Measurements from ENCODE around the gene ROBO1. TPM values are rescaled to one million over a fixed set of nuclear protein-coding genes. Genes with fewer than 3 reads are reported as not detected.

Gene ROBO1
- total and polyA plus RNA-seq, 2 donors (not counting 3 experiments of a cell fraction or from before 2014, with no cell fraction given), result 5.9 to 14.2 TPM

DNA sequence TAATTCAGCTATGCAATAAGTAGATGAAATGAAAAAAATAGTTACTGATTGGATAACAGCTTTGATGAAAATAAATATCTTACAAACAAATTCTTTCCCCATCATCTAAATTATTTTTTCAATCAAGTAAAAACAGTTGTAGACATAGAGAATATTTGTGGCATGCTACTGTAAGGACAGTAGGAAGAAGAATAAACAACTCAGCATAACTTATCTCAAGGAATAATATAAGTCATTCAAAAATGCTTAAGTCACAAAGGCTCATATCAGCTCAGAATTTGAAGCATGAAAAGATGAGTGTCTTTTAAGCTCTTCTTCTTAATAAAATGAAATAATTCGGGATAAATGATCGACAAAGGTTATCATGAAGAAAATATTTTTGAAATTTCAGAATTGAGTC lies 1029.0 kb downstream of the ROBO1 start:
- Histone ChIP-seq H3K4me1 (ENCODE audit: control insufficient read depth, extremely low read depth, insufficient read depth, low read length) (peaks cover 15% of the 10 kb centered on the region), H3K9me1 (replicated peaks; ENCODE audit: control insufficient read depth, extremely low read depth, insufficient read depth, low read length) (no peaks in the 10 kb centered on the region), H3K9ac (replicated peaks; ENCODE audit: extremely low read depth, insufficient read depth, low read length) (no peak overlapping the region), H3K4me3 (replicated peaks in 1 of 3; ENCODE audit: insufficient read depth in 1 of 3, low read depth in 1 of 3, low read length in 3 of 3) (no peak overlapping the region), H3K4me2 (ENCODE audit: insufficient read depth, low read length) (no peak overlapping the region), H3K9me3 (replicated peaks; ENCODE audit: control insufficient read depth, insufficient read depth, low read length) (no peaks in the 10 kb centered on the region), H4K20me1 (replicated peaks; ENCODE audit: control insufficient read depth, extremely low read depth, insufficient read depth, low read length) (no peaks in the 10 kb centered on the region), H3K79me2 (ENCODE audit: control insufficient read depth, insufficient read depth, low read length) (no peaks in the 10 kb centered on the region), H2AFZ (ENCODE audit: low read depth, low read length) (no peak overlapping the region), H3K27ac (ENCODE audit: insufficient read depth, low read depth, low read length) (no peak overlapping the region), H3K27me3 (ENCODE audit: control insufficient read depth in 2 of 2, insufficient read depth in 2 of 2, low read length in 2 of 2) (no peaks in the 10 kb centered on the region), H3K36me3 (ENCODE audit: control insufficient read depth in 2 of 2, extremely low read depth in 1 of 2, insufficient read depth in 2 of 2, low read length in 2 of 2) (no peaks in the 10 kb centered on the region)
- intact Hi-C loops (cut with micrococcal nuclease), result no loop called here
- no TSS peak for BruUV-seq (replicated peaks)
- DNase-seq (ENCODE audit: low read depth, low spot score) (no peak), FAIRE-seq (no peak)
- TF ChIP-seq MYC (IDR thresholded peaks at IDR 0.05; ENCODE audit: low read depth, low read length), result no peak
- no peak for TF ChIP-seq EZH2 (IDR thresholded peaks at IDR 0.05; ENCODE audit: borderline replicate concordance, low read depth, low read length, severe bottlenecking)
- no peak for TF ChIP-seq POLR2AphosphoS5 (IDR thresholded peaks at IDR 0.05; ENCODE audit: insufficient read depth, low read depth, low read length)
- TF ChIP-seq FOS (IDR thresholded peaks at IDR 0.05; ENCODE audit: borderline replicate concordance, insufficient read depth, low read length), result no peak
- TF ChIP-seq, protein P1, sequence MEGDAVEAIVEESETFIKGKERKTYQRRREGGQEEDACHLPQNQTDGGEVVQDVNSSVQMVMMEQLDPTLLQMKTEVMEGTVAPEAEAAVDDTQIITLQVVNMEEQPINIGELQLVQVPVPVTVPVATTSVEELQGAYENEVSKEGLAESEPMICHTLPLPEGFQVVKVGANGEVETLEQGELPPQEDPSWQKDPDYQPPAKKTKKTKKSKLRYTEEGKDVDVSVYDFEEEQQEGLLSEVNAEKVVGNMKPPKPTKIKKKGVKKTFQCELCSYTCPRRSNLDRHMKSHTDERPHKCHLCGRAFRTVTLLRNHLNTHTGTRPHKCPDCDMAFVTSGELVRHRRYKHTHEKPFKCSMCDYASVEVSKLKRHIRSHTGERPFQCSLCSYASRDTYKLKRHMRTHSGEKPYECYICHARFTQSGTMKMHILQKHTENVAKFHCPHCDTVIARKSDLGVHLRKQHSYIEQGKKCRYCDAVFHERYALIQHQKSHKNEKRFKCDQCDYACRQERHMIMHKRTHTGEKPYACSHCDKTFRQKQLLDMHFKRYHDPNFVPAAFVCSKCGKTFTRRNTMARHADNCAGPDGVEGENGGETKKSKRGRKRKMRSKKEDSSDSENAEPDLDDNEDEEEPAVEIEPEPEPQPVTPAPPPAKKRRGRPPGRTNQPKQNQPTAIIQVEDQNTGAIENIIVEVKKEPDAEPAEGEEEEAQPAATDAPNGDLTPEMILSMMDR (IDR thresholded peaks at IDR 0.05; ENCODE audit: extremely low read depth in 1 of 2, insufficient read depth in 1 of 2, low read depth in 1 of 2, low read length in 2 of 2), result no peak
- TF ChIP-seq POLR2A (IDR thresholded peaks at IDR 0.05; ENCODE audit: low read depth, low read length), result no peak
- CTCF ChIA-PET, result interaction anchor here (1.4 to 1.6 kb wide), 2 partner anchors 9 to 16 kb away, joined by 4 read pairs; no protein-coding TSS in a partner anchor
- POLR2A ChIA-PET, result no interaction called here
- dilution Hi-C loops (cut with MboI; ENCODE audit: extremely low pct_ligation_motif_present, low sequenced_read_pairs), result no loop called here

DNA sequence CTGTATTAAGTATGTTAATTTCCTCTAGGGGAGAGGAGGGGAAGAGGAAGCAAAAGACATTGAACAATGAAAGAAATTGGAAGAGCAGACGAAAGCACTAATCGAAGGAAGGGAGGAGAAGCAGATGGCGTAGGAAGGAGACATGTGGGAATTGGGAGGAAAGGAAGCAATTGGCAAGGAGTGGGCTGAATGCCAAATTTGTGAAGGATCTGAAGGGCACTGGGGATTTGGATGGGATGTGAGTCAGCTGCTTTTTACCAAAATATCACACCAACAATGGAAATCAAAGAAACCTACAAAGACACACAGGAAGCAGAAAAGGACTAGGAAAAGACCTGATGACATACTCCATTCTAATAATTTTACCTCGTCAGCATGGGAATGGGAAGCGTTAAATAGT lies 1029.8 kb downstream of the ROBO1 start:
- no TSS peak for BruUV-seq (replicated peaks)
- TF ChIP-seq EZH2 (IDR thresholded peaks at IDR 0.05; ENCODE audit: borderline replicate concordance, low read depth, low read length, severe bottlenecking) (no peak), JUN (IDR thresholded peaks at IDR 0.05; ENCODE audit: borderline replicate concordance, insufficient read depth, insufficient read length, low read depth) (peak; percentile 39), POLR2A (IDR thresholded peaks at IDR 0.05; ENCODE audit: low read depth, low read length) (no peak), MYC (IDR thresholded peaks at IDR 0.05; ENCODE audit: low read depth, low read length) (no peak), FOS (IDR thresholded peaks at IDR 0.05; ENCODE audit: borderline replicate concordance, insufficient read depth, low read length) (peak; percentile 23), GATA2 (IDR thresholded peaks at IDR 0.05; ENCODE audit: insufficient read depth, insufficient read length, low read depth, low read length) (no peak), POLR2AphosphoS5 (IDR thresholded peaks at IDR 0.05; ENCODE audit: insufficient read depth, low read depth, low read length) (no peak)
- TF ChIP-seq, protein P2, sequence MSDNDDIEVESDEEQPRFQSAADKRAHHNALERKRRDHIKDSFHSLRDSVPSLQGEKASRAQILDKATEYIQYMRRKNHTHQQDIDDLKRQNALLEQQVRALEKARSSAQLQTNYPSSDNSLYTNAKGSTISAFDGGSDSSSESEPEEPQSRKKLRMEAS (IDR thresholded peaks at IDR 0.05; ENCODE audit: insufficient read depth, insufficient read length), result no peak
- TF ChIP-seq, protein P1 (IDR thresholded peaks at IDR 0.05; ENCODE audit: extremely low read depth in 1 of 2, insufficient read depth in 1 of 2, low read depth in 1 of 2, low read length in 2 of 2), result no peak
- Histone ChIP-seq H2AFZ (ENCODE audit: low read depth, low read length) (no peak overlapping the region), H3K27ac (ENCODE audit: insufficient read depth, low read depth, low read length) (no peak overlapping the region), H4K20me1 (replicated peaks; ENCODE audit: control insufficient read depth, extremely low read depth, insufficient read depth, low read length) (no peaks in the 10 kb centered on the region), H3K4me3 (replicated peaks in 1 of 3; ENCODE audit: insufficient read depth in 1 of 3, low read depth in 1 of 3, low read length in 3 of 3) (no peak overlapping the region), H3K9me3 (replicated peaks; ENCODE audit: control insufficient read depth, insufficient read depth, low read length) (no peaks in the 10 kb centered on the region), H3K36me3 (ENCODE audit: control insufficient read depth in 2 of 2, extremely low read depth in 1 of 2, insufficient read depth in 2 of 2, low read length in 2 of 2) (no peaks in the 10 kb centered on the region), H3K9ac (replicated peaks; ENCODE audit: extremely low read depth, insufficient read depth, low read length) (no peak overlapping the region), H3K27me3 (ENCODE audit: control insufficient read depth in 2 of 2, insufficient read depth in 2 of 2, low read length in 2 of 2) (no peaks in the 10 kb centered on the region), H3K4me2 (ENCODE audit: insufficient read depth, low read length) (peak overlapping the region; percentile 24), H3K9me1 (replicated peaks; ENCODE audit: control insufficient read depth, extremely low read depth, insufficient read depth, low read length) (no peaks in the 10 kb centered on the region), H3K79me2 (ENCODE audit: control insufficient read depth, insufficient read depth, low read length) (no peaks in the 10 kb centered on the region), H3K4me1 (ENCODE audit: control insufficient read depth, extremely low read depth, insufficient read depth, low read length) (peaks cover 15% of the 10 kb centered on the region)
- DNase-seq (ENCODE audit: low read depth, low spot score) (peak; percentile 62), FAIRE-seq (peak; percentile 69)
- dilution Hi-C loops (cut with MboI; ENCODE audit: extremely low pct_ligation_motif_present, low sequenced_read_pairs), result no loop called here
- intact Hi-C loops (cut with micrococcal nuclease), result no loop called here
- POLR2A ChIA-PET, result no interaction called here
- CTCF ChIA-PET, result interaction anchor here (1.6 kb wide), 1 partner anchor 15 kb away, joined by 4 read pairs; no protein-coding TSS in a partner anchor

Measured in endothelial cell of umbilical vein (primary cell).